ENCODE data around the gene FOXD4L6.
"Not testable (repeated sequence)": the region's sequence is repeated elsewhere in the genome, so short reads cannot be mapped to it uniquely, and the experiment has no call there.

GRCh38 chr9:41125109-41125658 is 3.3 kb downstream of the FOXD4L6 start:
- TF ChIP-seq CTCF (IDR thresholded peaks at IDR 0.05 in 2 of 3, conservative IDR thresholded peaks at IDR 0.05 in 1 of 3; ENCODE audit: insufficient read depth in 2 of 3, low read depth in 1 of 3, low read length in 3 of 3); ZNF431 (CRISPR knock-in tag; IDR thresholded peaks at IDR 0.05); ZNF644 (tag; IDR thresholded peaks at IDR 0.05; ENCODE audit: low read depth); ZNF274 (IDR thresholded peaks at IDR 0.05; ENCODE audit: borderline replicate concordance, low read depth, low read length); LEF1 (IDR thresholded peaks at IDR 0.05); U2AF1 (optimal IDR thresholded peaks at IDR 0.05; ENCODE audit: low read depth, low read length); CBX5 (IDR thresholded peaks at IDR 0.05; ENCODE audit: borderline replicate concordance, low read depth); ZNF217 (CRISPR knock-in tag; IDR thresholded peaks at IDR 0.05); RBM17 (IDR thresholded peaks at IDR 0.05; ENCODE audit: borderline replicate concordance, low read depth, low read length); RBBP5 (IDR thresholded peaks at IDR 0.05; ENCODE audit: borderline replicate concordance, insufficient read depth, low read length, poor library complexity, severe bottlenecking); ZBTB5 (IDR thresholded peaks at IDR 0.05); E2F8 (IDR thresholded peaks at IDR 0.05; ENCODE audit: low read depth, partially characterized antibody); MXD1 (CRISPR knock-in tag; IDR thresholded peaks at IDR 0.05; ENCODE audit: borderline replicate concordance, poor library complexity, severe bottlenecking); TAF1 (IDR thresholded peaks at IDR 0.05; ENCODE audit: control insufficient read depth, extremely low read depth, insufficient read depth, low read length, severe bottlenecking): not testable (repeated sequence)
